ENCODE data around the gene SLC45A1.

DNA sequence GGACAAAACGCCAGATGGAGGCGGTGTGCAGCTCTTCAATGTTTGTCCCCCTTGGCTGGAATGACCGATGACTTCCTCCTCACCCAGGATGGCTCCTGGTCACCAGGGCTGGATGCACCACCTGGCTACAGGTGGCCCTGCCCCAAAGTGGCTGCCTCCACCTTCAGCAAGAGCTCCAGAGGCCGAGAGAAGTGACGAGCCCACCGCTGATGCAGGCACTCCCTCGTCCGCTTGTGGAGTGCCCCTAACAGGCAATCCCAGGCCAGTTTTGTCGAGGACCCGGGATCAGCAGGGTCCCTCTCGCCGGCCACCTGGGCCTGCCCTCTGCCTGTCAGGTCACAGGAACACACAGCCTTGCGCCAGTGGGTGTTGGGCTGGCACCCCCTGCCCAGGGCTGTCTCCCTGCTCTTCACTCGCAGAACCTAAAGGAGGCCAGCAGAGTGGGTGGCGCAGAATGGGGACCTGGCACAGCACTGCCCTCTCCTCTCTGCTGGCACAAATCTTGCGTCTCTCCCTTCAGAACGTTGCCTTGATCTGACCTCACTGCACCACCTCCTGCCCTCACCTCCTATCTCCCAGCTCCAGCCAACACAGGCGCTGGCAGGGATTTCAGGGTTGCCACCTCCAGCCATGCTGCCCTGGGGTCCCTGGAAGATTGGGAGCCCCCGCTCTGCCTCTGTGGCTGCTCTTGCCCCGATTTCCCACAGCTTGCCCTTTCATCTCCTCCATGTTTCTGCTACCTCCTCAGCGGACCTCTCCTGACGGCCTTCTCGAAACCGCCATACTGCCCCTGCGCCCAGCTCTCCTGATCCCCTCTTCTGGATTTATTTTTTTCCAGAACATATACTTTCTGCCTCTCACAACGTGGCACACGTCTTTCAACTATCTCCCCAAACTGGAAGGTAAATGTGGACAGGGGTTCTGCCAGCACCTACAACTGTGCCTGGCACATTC lies 38.6 kb downstream of the SLC45A1 start:
- TF ChIP-seq POLR2AphosphoS5 (IDR thresholded peaks at IDR 0.05; ENCODE audit: low read depth, low read length) (no peak), SIN3A (IDR thresholded peaks at IDR 0.05; ENCODE audit: borderline replicate concordance, insufficient read depth, low read length) (no peak)

All from PFSK-1 (cell line).